Measurements from ENCODE around the gene TNN.
A peak's percentile ranks its signal among the peaks of the same experiment; 100 is the strongest.
"Not testable (repeated sequence)": the region's sequence is repeated elsewhere in the genome, so short reads cannot be mapped to it uniquely, and the experiment has no call there.

The TNN gene

DNA sequence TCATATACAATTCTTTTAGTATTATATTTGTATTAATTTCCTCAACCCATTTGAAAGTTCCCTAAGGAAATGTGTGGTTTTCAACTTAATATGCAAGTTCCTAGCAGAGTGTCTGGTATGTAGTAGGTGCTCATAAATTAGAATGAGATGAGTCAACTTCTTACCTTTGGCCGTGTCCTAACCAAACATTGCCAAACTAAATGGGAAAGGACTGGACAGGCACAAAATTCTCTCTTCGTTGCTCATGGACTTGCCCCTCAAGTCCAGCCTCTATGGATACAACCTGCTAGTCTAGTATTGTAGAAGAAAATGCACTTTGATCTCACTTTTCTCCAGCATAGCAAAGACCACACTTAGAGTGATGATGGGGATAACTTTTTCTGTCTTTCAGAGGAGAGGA is 32.9 kb upstream of the TNN start:
- no peak overlapping the region for H3K4me3 ChIP-seq (ENCODE audit: control insufficient read depth, low read depth, low read length)
- TF ChIP-seq, protein P1, sequence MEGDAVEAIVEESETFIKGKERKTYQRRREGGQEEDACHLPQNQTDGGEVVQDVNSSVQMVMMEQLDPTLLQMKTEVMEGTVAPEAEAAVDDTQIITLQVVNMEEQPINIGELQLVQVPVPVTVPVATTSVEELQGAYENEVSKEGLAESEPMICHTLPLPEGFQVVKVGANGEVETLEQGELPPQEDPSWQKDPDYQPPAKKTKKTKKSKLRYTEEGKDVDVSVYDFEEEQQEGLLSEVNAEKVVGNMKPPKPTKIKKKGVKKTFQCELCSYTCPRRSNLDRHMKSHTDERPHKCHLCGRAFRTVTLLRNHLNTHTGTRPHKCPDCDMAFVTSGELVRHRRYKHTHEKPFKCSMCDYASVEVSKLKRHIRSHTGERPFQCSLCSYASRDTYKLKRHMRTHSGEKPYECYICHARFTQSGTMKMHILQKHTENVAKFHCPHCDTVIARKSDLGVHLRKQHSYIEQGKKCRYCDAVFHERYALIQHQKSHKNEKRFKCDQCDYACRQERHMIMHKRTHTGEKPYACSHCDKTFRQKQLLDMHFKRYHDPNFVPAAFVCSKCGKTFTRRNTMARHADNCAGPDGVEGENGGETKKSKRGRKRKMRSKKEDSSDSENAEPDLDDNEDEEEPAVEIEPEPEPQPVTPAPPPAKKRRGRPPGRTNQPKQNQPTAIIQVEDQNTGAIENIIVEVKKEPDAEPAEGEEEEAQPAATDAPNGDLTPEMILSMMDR (conservative IDR thresholded peaks at IDR 0.05; ENCODE audit: control insufficient read depth, insufficient read depth, low read depth, low read length), result no peak
- DNase-seq (ENCODE audit: low read depth), result no peak

GRCh38 chr1:175035865-175036264 is 31.8 kb upstream of the TNN start:
- H3K4me3 ChIP-seq (ENCODE audit: control insufficient read depth, low read depth, low read length), result no peak overlapping the region
- TF ChIP-seq, protein P1 (conservative IDR thresholded peaks at IDR 0.05; ENCODE audit: control insufficient read depth, insufficient read depth, low read depth, low read length), result no peak
- DNase-seq (ENCODE audit: low read depth), result peak; percentile 7

DNA sequence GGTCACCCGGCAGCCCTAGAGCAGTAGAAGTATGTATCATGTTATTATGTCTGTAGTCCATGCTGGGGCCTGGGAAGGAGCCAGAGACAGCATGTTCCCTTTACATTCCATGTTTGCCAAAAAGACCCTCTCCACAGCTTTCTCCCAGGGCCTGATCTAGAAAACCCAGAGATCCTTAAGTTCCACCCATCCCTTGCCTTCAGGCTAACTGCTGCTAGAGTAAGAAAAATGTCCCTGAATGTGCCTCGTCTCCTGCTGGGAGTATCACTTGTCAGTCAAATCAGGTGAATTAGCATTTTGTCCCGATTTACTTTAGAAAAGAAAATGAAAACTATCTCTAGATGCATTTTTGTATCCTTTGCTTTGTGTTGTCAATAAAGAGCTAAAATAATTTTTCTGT is 31.2 kb upstream of the TNN start:
- no peak for DNase-seq (ENCODE audit: low read depth)
- TF ChIP-seq, protein P1 (conservative IDR thresholded peaks at IDR 0.05; ENCODE audit: control insufficient read depth, insufficient read depth, low read depth, low read length), result no peak
- no peak overlapping the region for H3K4me3 ChIP-seq (ENCODE audit: control insufficient read depth, low read depth, low read length)

GRCh38 chr1:175037416-175037815 is 30.2 kb upstream of the TNN start:
- no peak overlapping the region for H3K4me3 ChIP-seq (ENCODE audit: control insufficient read depth, low read depth, low read length)
- TF ChIP-seq, protein P1 (conservative IDR thresholded peaks at IDR 0.05; ENCODE audit: control insufficient read depth, insufficient read depth, low read depth, low read length), result no peak
- DNase-seq (ENCODE audit: low read depth), result no peak

- no peak for DNase-seq (ENCODE audit: low read depth)
- no peak overlapping the region for H3K4me3 ChIP-seq (ENCODE audit: control insufficient read depth, low read depth, low read length)
- TF ChIP-seq, protein P1 (conservative IDR thresholded peaks at IDR 0.05; ENCODE audit: control insufficient read depth, insufficient read depth, low read depth, low read length), result no peak
Observed at GRCh38 chr1:175040324-175040879, 27.2 kb upstream of the TNN start.

DNA sequence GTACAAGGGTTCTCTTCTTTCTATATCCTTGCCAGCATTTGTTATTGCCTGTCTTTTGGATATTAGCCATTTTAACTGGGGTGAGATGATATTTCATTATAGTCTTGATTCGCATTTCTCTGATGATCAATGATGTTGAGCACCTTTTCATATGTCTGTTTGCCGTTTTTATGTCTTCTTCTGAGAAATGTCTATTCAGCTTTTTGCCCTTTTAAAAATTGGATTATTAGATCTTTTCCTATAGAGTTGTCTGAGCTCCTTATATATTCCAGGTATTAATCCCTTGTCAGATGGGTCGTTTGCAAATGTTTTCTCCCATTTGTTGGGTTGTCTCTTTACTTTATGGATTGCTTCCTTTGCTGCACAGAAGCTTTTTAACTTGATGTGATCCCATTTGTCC is 25.0 kb upstream of the TNN start:
- TF ChIP-seq, protein P1 (conservative IDR thresholded peaks at IDR 0.05; ENCODE audit: control insufficient read depth, insufficient read depth, low read depth, low read length), result no peak
- H3K4me3 ChIP-seq (ENCODE audit: control insufficient read depth, low read depth, low read length), result no peak overlapping the region
- DNase-seq (ENCODE audit: low read depth), result no peak

DNA sequence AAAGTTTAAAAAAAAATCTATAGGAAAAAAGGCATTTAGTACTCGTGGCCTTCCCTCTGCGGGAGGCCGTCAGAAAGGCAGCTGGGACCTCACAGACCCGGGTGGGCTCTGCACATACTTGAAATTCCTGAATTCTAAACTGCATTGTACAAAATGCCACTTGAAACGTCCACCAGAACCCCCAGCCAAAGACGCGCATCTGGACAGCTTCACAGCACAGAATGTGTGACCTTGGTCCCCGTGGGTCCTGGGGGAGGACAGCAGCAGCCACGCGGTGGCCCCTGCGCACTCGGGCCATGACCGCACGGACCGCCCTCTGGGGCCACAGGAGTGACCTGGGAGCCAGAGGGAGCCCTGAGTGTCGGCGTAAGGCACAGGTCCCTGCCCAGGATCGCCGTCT is 23.8 kb upstream of the TNN start:
- no peak for DNase-seq (ENCODE audit: low read depth)

GRCh38 chr1:175044591-175044990 is 23.0 kb upstream of the TNN start:
- not testable (repeated sequence) for DNase-seq (ENCODE audit: low read depth); H3K4me3 ChIP-seq (ENCODE audit: control insufficient read depth, low read depth, low read length)

More for the DNA sequence above, 23.8 kb upstream of the TNN start:
- H3K4me3 ChIP-seq (ENCODE audit: control insufficient read depth, low read depth, low read length), result no peak overlapping the region
- TF ChIP-seq, protein P1 (conservative IDR thresholded peaks at IDR 0.05; ENCODE audit: control insufficient read depth, insufficient read depth, low read depth, low read length), result no peak

All from fibroblast of mammary gland (primary cell).